HepG2 (cell line): Measurements from ENCODE around the gene COBL. TPM values are rescaled to one million over a fixed set of nuclear protein-coding genes. Genes with fewer than 3 reads are reported as not detected.

Experiments
- ATAC-seq: fragments of 200-7000 bp; cut with Tn5 transposase; 3 replicates; pipeline ENCODE4 v1.9.1; 2020; ENCODE audit warnings: mild to moderate bottlenecking, moderate library complexity
- BruUV-seq: library from RNA; stranded (reverse); fragments of 400-500 nt; replicated peaks from 2 replicates; lab custom pipeline; 2021; lab: Mats Ljungman, UMichigan
- CTCF ChIA-PET: fragments of 300-600 bp; formaldehyde crosslinking; extraction: SDS; loops from one replicate; lab custom pipeline; 2021; ENCODE audit warnings: low total read pairs, inconsistent platforms, low intra/inter-chr PET ratio; lab: Yijun Ruan, JAX
- POLR2A ChIA-PET: fragments of 350-600 bp; sonication (Branson Sonifier 250); formaldehyde crosslinking; loops from one replicate; lab custom pipeline; 2020; ENCODE audit warnings: antibody characterized with exemption, inconsistent platforms; lab: Yijun Ruan, JAX
- DNase-seq: peaks from one replicate; pipeline ENCODE4 v3.0.0-alpha.2; 2015; ENCODE audit warnings: low spot score
- FAIRE-seq: peaks from 3 replicates; lab custom pipeline; 2011; peaks lifted over from hg19 to GRCh38; lab: Jason Lieb, UNC
- H2AFZ ChIP-seq: one replicate; pipeline ENCODE4 v1.6.1; 2011; ENCODE audit warnings: low read length, inconsistent platforms
- H3K27ac ChIP-seq: fragments of 300-600 bp; 3 replicates; pipeline ENCODE4 v1.8.0; 2011; ENCODE audit warnings: mixed run types, mild to moderate bottlenecking, mixed read lengths, low read length, inconsistent platforms; ENCODE audit not compliant: insufficient read depth; ENCODE audit errors: extremely low read length
- H3K27me3 ChIP-seq, 2 experiments: fragments of 200-600 bp in 1 of 2; 2 replicates in 1 of 2; 3 replicates in 1 of 2; pipeline versions ENCODE4 v1.6.0 to v1.8.0; 2011; ENCODE audit warnings: low read length in 2 of 2, mild to moderate bottlenecking in 2 of 2, moderate library complexity in 2 of 2, inconsistent platforms in 1 of 2; ENCODE audit not compliant: insufficient read depth in 2 of 2, control insufficient read depth in 1 of 2
- H3K36me3 ChIP-seq, 2 experiments: fragments of 200-600 bp in 1 of 2; replicated peaks in 1 of 2; 2 replicates in 1 of 2; 3 replicates in 1 of 2; pipeline versions ENCODE4 v1.5.1 to v1.8.0; 2011; ENCODE audit warnings: low read length in 2 of 2, inconsistent platforms in 1 of 2; ENCODE audit not compliant: insufficient read depth in 2 of 2, control insufficient read depth in 1 of 2
- H3K4me1 ChIP-seq: 2 replicates; pipeline ENCODE4 v1.5.1; 2012; ENCODE audit warnings: low read length, inconsistent platforms; ENCODE audit not compliant: insufficient read depth
- H3K4me2 ChIP-seq: 2 replicates; pipeline ENCODE4 v1.6.0; 2011; ENCODE audit warnings: low read depth, low read length, inconsistent platforms
- H3K4me3 ChIP-seq, 3 experiments: fragments of 200-600 bp in 1 of 3; sonication (generic), shearing (Covaris generic) in 1 of 3; replicated peaks in 1 of 3; 2 replicates each; pipeline ENCODE4 v1.5.1; 2011 to 2016; ENCODE audit warnings: low read length in 3 of 3, inconsistent platforms in 2 of 3, low read depth in 2 of 3, mild to moderate bottlenecking in 2 of 3, control low read depth in 1 of 3, mixed read lengths in 1 of 3; ENCODE audit not compliant: insufficient read depth in 1 of 3
- H3K79me2 ChIP-seq: one replicate; pipeline ENCODE4 v1.6.1; 2011; ENCODE audit warnings: low read length, inconsistent platforms; ENCODE audit not compliant: insufficient read depth
- H3K9ac ChIP-seq: 2 replicates; pipeline ENCODE4 v1.6.0; 2011; ENCODE audit warnings: mild to moderate bottlenecking, low read depth, low read length, inconsistent platforms; ENCODE audit not compliant: insufficient read depth
- H3K9me3 ChIP-seq: 2 replicates; pipeline ENCODE4 v1.5.1; 2012; ENCODE audit warnings: mild to moderate bottlenecking, low read length
- H4K20me1 ChIP-seq: 2 replicates; pipeline ENCODE4 v1.6.0; 2011; ENCODE audit warnings: inconsistent platforms, mild to moderate bottlenecking, low read length, moderate library complexity; ENCODE audit not compliant: insufficient read depth
- CREB1 ChIP-seq, 2 experiments: fragments of 450-650 bp in 1 of 2; IDR thresholded peaks; 2 replicates each; pipeline ENCODE4 v1.6.1; 2016 to 2017; ENCODE audit warnings: control low read depth in 1 of 2, mild to moderate bottlenecking in 1 of 2, missing compliant biosample characterization in 1 of 2, missing genetic modification characterization in 1 of 2
- FOXJ3 ChIP-seq: sonication (generic); formaldehyde crosslinking; IDR thresholded peaks from 2 replicates; pipeline ENCODE4 v1.4.0; 2020; ENCODE audit warnings: missing genetic modification reagents, mild to moderate bottlenecking, borderline replicate concordance
- GABPA ChIP-seq, 2 experiments: IDR thresholded peaks; 2 replicates each; pipeline ENCODE4 v1.6.1; 2011 to 2016; ENCODE audit warnings: low read depth in 2 of 2, low read length in 1 of 2, missing biosample characterization in 1 of 2, missing genetic modification characterization in 1 of 2
- KAT2B ChIP-seq: fragments of 150-350 bp; IDR thresholded peaks from 2 replicates; pipeline ENCODE4 v1.6.1; 2014; ENCODE audit warnings: low read depth, low read length, borderline replicate concordance
- MBNL3 ChIP-seq: fragments of 250-450 bp; sonication (Bioruptor Pico); conservative IDR thresholded peaks from 2 replicates; pipeline ENCODE4 v1.8.0; 2022; ENCODE audit warnings: mild to moderate bottlenecking, inconsistent platforms
- NFIB ChIP-seq: sonication (generic); formaldehyde crosslinking; IDR thresholded peaks from 2 replicates; pipeline ENCODE4 v1.9.0; 2021; ENCODE audit warnings: missing genetic modification reagents, mild to moderate bottlenecking, borderline replicate concordance
- RERE ChIP-seq: IDR thresholded peaks from 2 replicates; pipeline ENCODE4 v1.6.1; 2016; ENCODE audit warnings: low read depth, missing genetic modification reagents, missing compliant biosample characterization
- SP2 ChIP-seq: sonication (generic); formaldehyde crosslinking; IDR thresholded peaks from 2 replicates; pipeline ENCODE4 v1.5.1; 2020; ENCODE audit warnings: mild to moderate bottlenecking, missing genetic modification reagents
- TGIF2 ChIP-seq: IDR thresholded peaks from 2 replicates; pipeline ENCODE4 v1.6.1; 2016; ENCODE audit warnings: control low read depth, missing compliant biosample characterization
- TOPORS ChIP-seq: sonication (generic); formaldehyde crosslinking; IDR thresholded peaks from 2 replicates; pipeline ENCODE4 v1.8.0; 2023; ENCODE audit warnings: mild to moderate bottlenecking, missing genetic modification reagents
- TRIM22 ChIP-seq: fragments of 450-650 bp; IDR thresholded peaks from 2 replicates; pipeline ENCODE4 v1.6.1; 2017
- ZFP1 ChIP-seq: IDR thresholded peaks from 2 replicates; pipeline ENCODE4 v1.6.1; 2016
- ZFP36 ChIP-seq: fragments of 150-350 bp; IDR thresholded peaks from 2 replicates; pipeline ENCODE4 v1.6.1; 2018; ENCODE audit warnings: borderline replicate concordance, low read length, low read depth; ENCODE audit not compliant: partially characterized antibody
- ZNF264 ChIP-seq: sonication (generic); formaldehyde crosslinking; IDR thresholded peaks from 2 replicates; pipeline ENCODE4 v1.4.0; 2020; ENCODE audit warnings: missing genetic modification reagents
- ZNF546 ChIP-seq: sonication (generic); formaldehyde crosslinking; conservative IDR thresholded peaks from 2 replicates; pipeline ENCODE4 v1.8.1; 2023; ENCODE audit warnings: mild to moderate bottlenecking, missing genetic modification reagents
- ZNF589 ChIP-seq: sonication (generic); formaldehyde crosslinking; conservative IDR thresholded peaks from 2 replicates; pipeline ENCODE4 v1.8.0; 2022; ENCODE audit warnings: mild to moderate bottlenecking, moderate library complexity, missing genetic modification reagents
- ZNF644 ChIP-seq: IDR thresholded peaks from 2 replicates; pipeline ENCODE4 v1.6.1; 2016; ENCODE audit warnings: low read depth
- ZNF704 ChIP-seq: sonication (generic); formaldehyde crosslinking; IDR thresholded peaks from 2 replicates; pipeline ENCODE4 v1.8.1; 2023; ENCODE audit warnings: mild to moderate bottlenecking, inconsistent platforms, moderate library complexity, missing genetic modification reagents, borderline replicate concordance
- WGBS: methylation state at CpG from one replicate; pipeline ENCODE4 v1.1.6; 2017; ENCODE audit warnings: low lambda C conversion rate; 5-methylcytosine and 5-hydroxymethylcytosine counted together
- in situ Hi-C: cut with HindIII; loops from 2 replicates; pipeline ENCODE4 v1.10.0; 2017; ENCODE audit warnings: low pct_unique_long_range_greater_than_20kb; ENCODE audit not compliant: extremely low pct_ligation_motif_present
- intact Hi-C: fragments of 100-400 bp; cut with micrococcal nuclease; formaldehyde crosslinking; loops from one replicate; pipeline ENCODE4 v1.10.0; 2022; ENCODE audit not compliant: unreplicated experiment
- polyA plus RNA-seq, 8 experiments: library from polyadenylated mRNA; depleted of rRNA in 3 of 8; stranded (reverse) in 7 of 8; unstranded in 1 of 8; fragments of >200 nt; fragmentation: Illumina TruSeq in 4 of 8; extraction: Trizol in 4 of 8; gene quantifications; 2 replicates each; pipeline versions ENCODE4 v1.2.1 to v1.2.3, GENCODE V29; 2011 to 2016; ENCODE audit warnings: low read depth in 4 of 8, missing spikeins in 1 of 8, mixed read lengths in 1 of 8; ENCODE audit not compliant: insufficient read depth in 1 of 8
- total RNA-seq, 5 experiments: library from RNA; depleted of rRNA; stranded (reverse); fragments of >200 nt; fragmentation: Illumina TruSeq; extraction: Trizol; gene quantifications; 2 replicates each; pipeline ENCODE4 v1.2.3, GENCODE V29; 2016; ENCODE audit warnings: low read depth in 1 of 5

COBL gene
- total and polyA plus RNA-seq, 2 of the 13 experiments (the other 11 are each of a cell fraction or from before 2014, with no cell fraction given) = 3.8 to 4.9 TPM

- no peak overlapping the region for H3K27ac ChIP-seq
- TF ChIP-seq CREB1 (IDR thresholded peaks at IDR 0.05) = no peak
- no peak for TF ChIP-seq CREB1 (CRISPR knock-in tag; IDR thresholded peaks at IDR 0.05)
- no peak for TF ChIP-seq FOXJ3
- TF ChIP-seq RERE (CRISPR knock-in tag) = no peak
- TF ChIP-seq ZFP1 = no peak
- TF ChIP-seq ZNF264 = no peak
- no peak for TF ChIP-seq ZNF589
- TF ChIP-seq MBNL3 (CRISPR knock-in tag) = no peak
- TF ChIP-seq ZNF704 (CRISPR knock-in tag) = no peak
- TF ChIP-seq GABPA (IDR thresholded peaks at IDR 0.05; ENCODE audit: low read depth, low read length) = no peak
- TF ChIP-seq GABPA (CRISPR knock-in tag; IDR thresholded peaks at IDR 0.05; ENCODE audit: low read depth) = no peak
- TF ChIP-seq TGIF2 (CRISPR knock-in tag) = no peak
- TF ChIP-seq TRIM22 = no peak
- TF ChIP-seq ZNF644 (CRISPR knock-in tag) = no peak
- TF ChIP-seq SP2 (CRISPR knock-in tag) = no peak
- no peak for TF ChIP-seq ZFP36
- no peak for TF ChIP-seq TOPORS
- TF ChIP-seq NFIB = no peak
- no peak for TF ChIP-seq KAT2B
- TF ChIP-seq ZNF546 (CRISPR knock-in tag) = no peak
- no TSS peak for BruUV-seq
- ATAC-seq (no peak), DNase-seq (no peak), FAIRE-seq (no peak)
- H4K20me1 ChIP-seq = no peaks in the 10 kb centered on the region
- no peak overlapping the region for H2AFZ ChIP-seq
- no peak overlapping the region for H3K4me3 ChIP-seq
- intact Hi-C loops = no loop called here
- H3K9me3 ChIP-seq = no peaks in the 10 kb centered on the region
- CTCF ChIA-PET = no interaction called here
- POLR2A ChIA-PET = no interaction called here
- H3K79me2 ChIP-seq = no peaks in the 10 kb centered on the region
- no peaks in the 10 kb centered on the region; a peak in 1 of 5 replicates for H3K36me3 ChIP-seq
- WGBS = 91% methylated on average over 8 of the region's 8 CpGs
- no peaks in the 10 kb centered on the region for H3K4me1 ChIP-seq
- H3K27me3 ChIP-seq = no peaks in the 10 kb centered on the region
- H3K4me2 ChIP-seq = no peak overlapping the region
- in situ Hi-C loops = no loop called here
- H3K9ac ChIP-seq = no peak overlapping the region
These were observed 205.2 kb downstream of the COBL start for GRCh38 chr7:51111241-51111940.
